ENCODE measurements around the gene PHACTR2.

- no peak for TF ChIP-seq CTCF (IDR thresholded peaks at IDR 0.05)
- no peak for TF ChIP-seq POLR2A (IDR thresholded peaks at IDR 0.05)
Measured at GRCh38 chr6:143688681-143689080, 10.9 kb downstream of the PHACTR2 start.

Data from heart left ventricle (tissue), 13 donors.